ENCODE results near the gene DENND5B. TPM values are rescaled to one million over a fixed set of nuclear protein-coding genes. Genes with fewer than 3 reads are reported as not detected.

Gene DENND5B
- total RNA-seq, 4 donors from 2014 or later: 1.6 to 9.7 (median 5.8) TPM

GRCh38 chr12:31440586-31440985 lies 150.3 kb downstream of the DENND5B start:
- 94% methylated on average over 4 of the region's 4 CpGs for WGBS
- no peaks in the 10 kb centered on the region for H3K27me3 ChIP-seq
- H3K4me1 ChIP-seq: no peaks in the 10 kb centered on the region
- TF ChIP-seq POLR2A (IDR thresholded peaks at IDR 0.05) (no peak), EP300 (IDR thresholded peaks at IDR 0.05) (no peak), CTCF (IDR thresholded peaks at IDR 0.05) (no peak), POLR2AphosphoS5 (IDR thresholded peaks at IDR 0.05) (no peak)
- no peaks in the 10 kb centered on the region for H3K9me3 ChIP-seq
- no peaks in the 10 kb centered on the region for H3K36me3 ChIP-seq
- no peak for DNase-seq (ENCODE audit: low spot score in 2 of 2)
- no peak overlapping the region for H3K27ac ChIP-seq
- no peak overlapping the region for H3K4me3 ChIP-seq

GRCh38 chr12:31440134-31440533 lies 150.8 kb downstream of the DENND5B start:
- Histone ChIP-seq H3K27me3 (no peaks in the 10 kb centered on the region), H3K27ac (no peak overlapping the region), H3K4me1 (no peaks in the 10 kb centered on the region), H3K9me3 (no peaks in the 10 kb centered on the region), H3K4me3 (no peak overlapping the region), H3K36me3 (no peaks in the 10 kb centered on the region)
- DNase-seq (ENCODE audit: low spot score in 2 of 2): no peak
- 90% methylated on average over 4 of the region's 4 CpGs for WGBS
- TF ChIP-seq EP300 (IDR thresholded peaks at IDR 0.05): no peak
- TF ChIP-seq POLR2AphosphoS5 (IDR thresholded peaks at IDR 0.05): no peak
- no peak for TF ChIP-seq POLR2A (IDR thresholded peaks at IDR 0.05)
- no peak for TF ChIP-seq CTCF (IDR thresholded peaks at IDR 0.05)

- WGBS: 62% methylated on average over 2 of the region's 2 CpGs
- Histone ChIP-seq H3K27ac (no peak overlapping the region), H3K36me3 (no peaks in the 10 kb centered on the region), H3K9me3 (no peaks in the 10 kb centered on the region), H3K27me3 (no peaks in the 10 kb centered on the region), H3K4me1 (no peaks in the 10 kb centered on the region), H3K4me3 (no peak overlapping the region)
- TF ChIP-seq EP300 (IDR thresholded peaks at IDR 0.05) (no peak), POLR2AphosphoS5 (IDR thresholded peaks at IDR 0.05) (no peak), CTCF (IDR thresholded peaks at IDR 0.05) (no peak), POLR2A (IDR thresholded peaks at IDR 0.05) (no peak)
- DNase-seq (ENCODE audit: low spot score in 2 of 2): no peak
Measured at GRCh38 chr12:31431721-31432240, 159.2 kb downstream of the DENND5B start.

- Histone ChIP-seq H3K9me3 (no peaks in the 10 kb centered on the region), H3K27me3 (no peaks in the 10 kb centered on the region), H3K27ac (no peak overlapping the region), H3K4me3 (no peak overlapping the region), H3K36me3 (no peaks in the 10 kb centered on the region), H3K4me1 (no peaks in the 10 kb centered on the region)
- TF ChIP-seq CTCF (IDR thresholded peaks at IDR 0.05) (no peak), POLR2A (IDR thresholded peaks at IDR 0.05) (no peak), POLR2AphosphoS5 (IDR thresholded peaks at IDR 0.05) (no peak), EP300 (IDR thresholded peaks at IDR 0.05) (no peak)
- no peak for DNase-seq (ENCODE audit: low spot score in 2 of 2)
- 95% methylated on average over 1 of the region's 1 CpG for WGBS
Measured at GRCh38 chr12:31423405-31423804, 167.5 kb downstream of the DENND5B start.

- Histone ChIP-seq H3K27me3 (no peaks in the 10 kb centered on the region), H3K4me3 (no peak overlapping the region), H3K4me1 (no peaks in the 10 kb centered on the region), H3K27ac (no peak overlapping the region), H3K36me3 (peaks cover 7% of the 10 kb centered on the region), H3K9me3 (no peaks in the 10 kb centered on the region)
- DNase-seq (ENCODE audit: low spot score in 2 of 2): no peak
- TF ChIP-seq POLR2A (IDR thresholded peaks at IDR 0.05) (no peak), EP300 (IDR thresholded peaks at IDR 0.05) (no peak), CTCF (IDR thresholded peaks at IDR 0.05) (no peak), POLR2AphosphoS5 (IDR thresholded peaks at IDR 0.05) (no peak)
- WGBS: 76% methylated on average over 7 of the region's 7 CpGs
Measured at GRCh38 chr12:31412292-31412801, 178.6 kb downstream of the DENND5B start.

Measured in suprapubic skin (tissue), 4 donors.